CD1c-positive myeloid dendritic cell (primary cell): ENCODE results near the gene C19orf44.

Source experiments
- DNase-seq: peaks from one replicate; pipeline ENCODE4 v3.0.0-alpha.2; 2016; ENCODE audit errors: extremely low spot score

Gene C19orf44

GRCh38 chr19:16516923-16517610 lies 20.9 kb downstream of the C19orf44 start:
- DNase-seq, result no peak

DNA sequence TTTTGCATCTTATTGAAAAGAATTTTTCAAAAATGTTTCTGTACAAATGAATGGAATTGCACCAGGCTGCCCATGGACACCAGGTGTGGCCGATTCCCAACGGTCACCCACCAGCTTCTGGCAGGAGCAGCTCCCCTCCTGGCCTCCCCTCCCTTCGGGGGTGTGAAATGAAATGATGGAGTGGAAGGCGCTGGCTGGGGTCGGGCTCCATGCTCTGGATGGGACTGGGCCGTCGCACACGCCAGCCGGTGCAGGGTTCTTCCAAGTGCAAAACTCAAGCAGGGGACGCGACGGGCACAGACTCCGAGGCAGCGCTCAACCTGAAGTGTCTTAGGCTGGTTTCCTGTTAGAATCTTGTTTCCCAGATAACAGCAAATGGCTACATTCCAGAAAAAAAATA lies 21.9 kb downstream of the C19orf44 start:
- DNase-seq, result no peak

DNA sequence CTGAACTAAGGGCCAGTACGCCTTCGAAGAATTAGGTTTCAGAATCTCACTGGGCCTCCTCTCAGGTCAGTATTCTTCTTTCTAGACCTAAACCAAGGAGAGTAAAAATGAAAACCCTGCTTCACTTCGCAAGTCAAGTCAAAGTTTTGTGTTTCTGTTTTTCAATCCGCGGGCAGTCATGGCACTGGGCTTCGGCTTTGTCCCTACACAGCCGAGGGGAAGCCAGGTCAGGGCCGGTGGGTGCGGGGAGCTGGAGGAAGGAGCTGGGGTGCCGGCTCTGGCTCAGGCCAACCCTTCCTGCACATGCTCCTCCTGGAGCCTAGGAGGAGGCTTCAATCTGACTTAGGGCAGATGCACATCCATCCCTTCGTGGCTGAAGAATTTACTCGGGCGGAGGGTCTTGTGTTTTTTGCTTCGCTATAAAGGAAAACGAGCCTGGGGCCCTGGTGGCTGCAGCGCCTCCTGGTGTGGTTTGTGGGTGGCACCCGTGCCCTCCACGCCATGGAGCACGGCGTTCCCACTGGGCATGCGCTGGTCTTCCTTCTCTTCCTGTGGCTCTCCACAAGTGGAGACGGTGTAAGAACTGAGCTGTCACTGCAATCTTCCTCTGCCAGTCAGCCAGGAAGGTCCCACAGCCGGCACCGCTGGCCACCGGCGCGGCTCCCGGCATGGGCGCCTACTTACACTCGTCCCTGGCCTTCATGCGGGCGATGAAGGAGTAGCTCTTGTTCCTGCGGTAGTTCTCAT lies 22.5 kb downstream of the C19orf44 start:
- no peak for DNase-seq

DNA sequence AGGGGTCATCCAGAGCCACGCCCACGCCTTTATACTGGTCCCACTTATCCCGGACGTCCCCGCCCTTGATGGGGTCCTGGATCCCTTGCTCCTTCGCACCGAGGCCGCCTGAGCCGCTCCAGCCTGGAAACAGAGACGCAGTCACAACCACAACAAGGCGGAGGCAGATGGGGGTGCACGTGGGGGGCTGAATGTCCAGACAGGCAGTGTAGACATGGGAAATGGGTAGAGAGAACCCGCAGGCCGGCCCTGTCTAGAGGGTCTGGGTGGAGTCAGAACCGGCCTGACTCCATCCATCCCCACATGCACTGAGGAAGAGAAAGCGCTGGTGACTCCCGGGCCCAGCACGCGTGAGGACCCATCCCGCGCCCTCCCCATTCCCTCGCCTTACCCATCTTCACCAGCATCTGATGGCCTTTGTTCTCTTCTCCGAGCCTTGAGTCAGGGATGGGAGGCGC lies 23.1 kb downstream of the C19orf44 start:
- no peak for DNase-seq

GRCh38 chr19:16520074-16520973 lies 24.1 kb downstream of the C19orf44 start:
- DNase-seq, result no peak

DNA sequence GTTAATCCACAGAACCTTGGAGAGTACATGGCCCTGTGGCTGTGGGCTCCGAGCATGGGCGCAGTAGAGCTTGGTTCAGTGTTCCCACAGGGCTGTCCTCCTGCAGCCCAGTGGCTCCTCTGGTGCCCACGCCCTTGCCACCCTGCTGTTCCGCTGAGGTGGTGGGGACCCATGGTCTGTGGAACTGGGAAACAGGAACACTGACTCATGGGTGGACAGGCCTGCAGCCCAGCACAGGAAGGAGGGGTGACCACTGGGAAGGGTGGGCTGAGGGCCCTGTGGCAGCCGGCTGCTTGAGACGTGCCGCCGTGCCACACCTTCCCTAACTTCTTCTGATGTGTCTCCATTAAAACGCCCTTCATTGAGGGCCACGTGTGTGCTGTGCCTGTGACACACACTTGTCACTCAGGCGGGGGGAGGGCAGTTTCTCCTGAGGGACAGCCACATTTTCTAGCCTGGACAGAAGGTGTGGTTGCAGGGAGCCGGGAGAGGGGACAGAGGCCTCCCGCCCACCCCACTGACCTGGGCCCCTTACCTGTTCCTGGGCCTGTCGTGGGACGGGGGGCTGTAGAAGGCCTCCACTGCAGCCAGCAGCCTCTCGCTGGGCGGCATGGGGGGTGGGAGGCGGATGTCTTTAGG lies 24.9 kb downstream of the C19orf44 start:
- DNase-seq, result no peak

- no peak for DNase-seq
Measured at GRCh38 chr19:16521715-16522289, 25.6 kb downstream of the C19orf44 start.

GRCh38 chr19:16522559-16523377 lies 26.6 kb downstream of the C19orf44 start:
- DNase-seq, result no peak

- DNase-seq, result no peak
Measured at GRCh38 chr19:16524991-16525734, 29.0 kb downstream of the C19orf44 start.

- no peak for DNase-seq
Measured at GRCh38 chr19:16525751-16526481, 29.7 kb downstream of the C19orf44 start.

DNA sequence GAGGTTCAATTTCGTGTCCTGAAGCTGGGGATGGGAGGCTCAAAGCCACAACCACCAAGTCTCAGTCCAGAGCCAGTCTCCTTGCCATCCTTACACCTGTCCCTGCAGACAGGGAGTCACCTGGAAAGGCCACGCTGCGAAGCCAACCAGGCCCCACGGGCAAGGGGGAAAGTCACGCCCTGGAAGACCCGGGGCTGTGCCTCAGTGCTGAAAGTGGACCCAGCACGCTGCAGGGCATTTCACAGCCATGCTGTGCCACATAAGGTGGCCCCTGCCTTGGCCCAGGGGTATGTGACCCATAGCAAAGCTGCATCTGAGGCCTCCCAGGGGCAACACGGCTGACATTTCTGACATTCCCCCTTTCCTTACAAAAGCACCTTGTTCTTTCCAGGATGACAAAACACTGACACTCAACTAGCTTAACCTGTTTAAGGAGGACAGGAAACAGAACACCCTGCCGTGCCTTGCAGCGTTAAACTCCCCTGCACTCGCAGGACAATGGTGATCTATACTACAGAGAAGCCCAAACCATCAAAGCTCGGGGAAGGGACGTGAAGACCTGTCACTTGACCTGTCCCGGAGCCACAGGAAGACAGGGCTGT lies 31.2 kb downstream of the C19orf44 start:
- no peak for DNase-seq

GRCh38 chr19:16527971-16528521 lies 31.9 kb downstream of the C19orf44 start:
- peak; percentile 16 for DNase-seq

DNA sequence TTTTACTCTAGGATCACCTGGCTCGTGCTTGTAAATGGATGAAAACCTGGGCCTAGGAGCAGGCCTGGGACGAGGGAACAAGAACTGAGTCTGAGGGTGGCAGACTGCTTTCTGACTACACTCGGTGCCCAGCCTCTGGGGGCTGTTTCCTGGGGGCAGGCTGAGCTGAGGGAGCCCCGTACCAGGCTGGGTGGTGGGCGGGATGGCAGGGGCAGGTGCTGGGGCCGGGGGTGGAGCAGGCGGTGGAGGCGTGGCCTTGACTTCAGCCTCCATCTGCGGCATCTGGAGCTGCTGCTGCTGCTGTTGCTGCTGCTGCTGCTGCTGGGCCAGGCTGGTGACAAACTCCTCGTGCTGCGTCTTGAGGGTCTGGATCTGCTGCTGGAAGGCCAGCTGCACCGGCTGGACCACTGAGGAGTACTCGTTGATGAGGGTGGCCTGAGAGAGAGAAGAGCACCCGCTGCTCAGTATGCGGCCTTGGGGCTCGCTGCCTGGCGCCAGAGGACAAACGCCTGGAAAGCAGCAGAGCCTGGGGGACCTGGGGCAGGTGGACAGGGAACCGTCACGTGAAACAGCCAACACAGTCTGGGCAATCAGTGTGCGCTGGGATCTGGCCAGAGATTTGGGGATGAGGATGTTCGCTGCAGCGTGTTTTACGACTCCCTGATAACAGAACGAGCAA lies 33.4 kb downstream of the C19orf44 start:
- no peak for DNase-seq

DNA sequence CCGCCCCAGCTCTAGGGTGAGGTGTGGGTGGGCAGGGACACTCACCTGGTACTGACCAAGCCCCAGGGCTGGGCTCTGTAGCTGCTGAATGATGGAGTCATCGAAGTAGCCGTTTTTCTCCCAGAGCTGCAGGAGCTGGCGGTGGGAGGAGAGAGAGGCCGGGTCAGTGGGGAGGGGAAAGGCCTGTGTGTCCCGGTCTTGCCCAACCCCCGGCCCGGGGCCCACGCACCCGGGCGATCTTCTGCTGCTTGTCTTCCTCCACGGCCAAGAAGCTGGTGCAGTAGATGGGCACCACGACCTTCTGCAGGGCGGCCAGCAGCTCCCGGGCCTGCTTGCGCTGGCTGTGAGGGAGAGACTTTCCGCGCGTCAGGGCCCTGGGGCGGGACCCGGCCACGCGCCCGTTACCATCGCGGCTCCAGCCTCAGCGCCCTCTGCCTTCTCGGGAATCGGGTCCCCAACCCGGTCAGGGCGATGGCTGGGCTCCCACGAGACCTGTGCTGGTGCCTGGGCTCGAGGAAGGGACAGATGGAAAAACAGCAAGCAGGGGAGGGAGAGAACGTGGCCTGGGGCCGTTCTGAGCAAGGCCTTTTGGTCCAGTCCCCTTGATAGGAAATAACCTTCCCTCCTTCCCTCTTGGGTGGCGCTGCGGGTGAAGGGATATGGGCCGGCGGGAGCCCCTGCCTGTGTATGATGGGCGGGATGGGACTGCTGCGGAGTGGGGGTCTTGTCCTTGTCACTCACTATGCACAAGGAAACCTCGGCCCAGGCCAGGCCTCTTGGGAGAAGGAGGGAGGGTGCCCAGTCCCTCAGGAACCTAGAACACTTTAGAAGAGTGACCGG lies 34.6 kb downstream of the C19orf44 start:
- DNase-seq, result no peak

DNA sequence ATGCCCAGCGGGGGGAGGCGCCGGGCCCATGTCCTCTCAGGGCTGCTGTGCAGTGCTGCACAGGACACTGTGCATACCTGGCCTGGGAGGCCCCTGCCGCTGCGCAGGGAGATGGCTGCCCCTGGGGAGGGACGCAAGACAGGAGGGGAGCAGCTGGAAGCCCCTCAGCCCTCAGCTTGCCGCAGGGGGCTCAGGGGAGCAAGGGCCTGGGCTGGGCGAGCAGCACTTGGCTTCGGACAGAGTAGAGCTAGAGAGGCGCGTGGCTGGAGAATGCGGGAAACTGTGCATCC lies 35.1 kb downstream of the C19orf44 start:
- no peak for DNase-seq

- no peak for DNase-seq
Measured at GRCh38 chr19:16532440-16533234, 36.4 kb downstream of the C19orf44 start.
